HepG2 (cell line): ENCODE data around the gene ADCY5. TPM values are rescaled to one million over a fixed set of nuclear protein-coding genes. Genes with fewer than 3 reads are reported as not detected.
"Not testable (repeated sequence)": the region's sequence is repeated elsewhere in the genome, so short reads cannot be mapped to it uniquely, and the experiment has no call there.

Experiments
- ATAC-seq: fragments of 200-7000 bp; cut with Tn5 transposase; 3 replicates; pipeline ENCODE4 v1.9.1; 2020; ENCODE audit warnings: mild to moderate bottlenecking, moderate library complexity
- BruUV-seq: library from RNA; stranded (reverse); fragments of 400-500 nt; replicated peaks from 2 replicates; lab custom pipeline; 2021; lab: Mats Ljungman, UMichigan
- CTCF ChIA-PET: fragments of 300-600 bp; formaldehyde crosslinking; extraction: SDS; loops from one replicate; lab custom pipeline; 2021; ENCODE audit warnings: low total read pairs, inconsistent platforms, low intra/inter-chr PET ratio; lab: Yijun Ruan, JAX
- POLR2A ChIA-PET: fragments of 350-600 bp; sonication (Branson Sonifier 250); formaldehyde crosslinking; loops from one replicate; lab custom pipeline; 2020; ENCODE audit warnings: antibody characterized with exemption, inconsistent platforms; lab: Yijun Ruan, JAX
- DNase-seq: peaks from one replicate; pipeline ENCODE4 v3.0.0-alpha.2; 2015; ENCODE audit warnings: low spot score
- FAIRE-seq: peaks from 3 replicates; lab custom pipeline; 2011; peaks lifted over from hg19 to GRCh38; lab: Jason Lieb, UNC
- H2AFZ ChIP-seq: one replicate; pipeline ENCODE4 v1.6.1; 2011; ENCODE audit warnings: low read length, inconsistent platforms
- H3K27ac ChIP-seq: fragments of 300-600 bp; 3 replicates; pipeline ENCODE4 v1.8.0; 2011; ENCODE audit warnings: mixed run types, mild to moderate bottlenecking, mixed read lengths, low read length, inconsistent platforms; ENCODE audit not compliant: insufficient read depth; ENCODE audit errors: extremely low read length
- H3K27me3 ChIP-seq, 2 experiments: fragments of 200-600 bp in 1 of 2; 2 replicates in 1 of 2; 3 replicates in 1 of 2; pipeline versions ENCODE4 v1.6.0 to v1.8.0; 2011; ENCODE audit warnings: low read length in 2 of 2, mild to moderate bottlenecking in 2 of 2, moderate library complexity in 2 of 2, inconsistent platforms in 1 of 2; ENCODE audit not compliant: insufficient read depth in 2 of 2, control insufficient read depth in 1 of 2
- H3K36me3 ChIP-seq, 2 experiments: fragments of 200-600 bp in 1 of 2; replicated peaks in 1 of 2; 2 replicates in 1 of 2; 3 replicates in 1 of 2; pipeline versions ENCODE4 v1.5.1 to v1.8.0; 2011; ENCODE audit warnings: low read length in 2 of 2, inconsistent platforms in 1 of 2; ENCODE audit not compliant: insufficient read depth in 2 of 2, control insufficient read depth in 1 of 2
- H3K4me1 ChIP-seq: 2 replicates; pipeline ENCODE4 v1.5.1; 2012; ENCODE audit warnings: low read length, inconsistent platforms; ENCODE audit not compliant: insufficient read depth
- H3K4me2 ChIP-seq: 2 replicates; pipeline ENCODE4 v1.6.0; 2011; ENCODE audit warnings: low read depth, low read length, inconsistent platforms
- H3K4me3 ChIP-seq, 3 experiments: fragments of 200-600 bp in 1 of 3; sonication (generic), shearing (Covaris generic) in 1 of 3; replicated peaks in 1 of 3; 2 replicates each; pipeline ENCODE4 v1.5.1; 2011 to 2016; ENCODE audit warnings: low read length in 3 of 3, inconsistent platforms in 2 of 3, low read depth in 2 of 3, mild to moderate bottlenecking in 2 of 3, control low read depth in 1 of 3, mixed read lengths in 1 of 3; ENCODE audit not compliant: insufficient read depth in 1 of 3
- H3K79me2 ChIP-seq: one replicate; pipeline ENCODE4 v1.6.1; 2011; ENCODE audit warnings: low read length, inconsistent platforms; ENCODE audit not compliant: insufficient read depth
- H3K9ac ChIP-seq: 2 replicates; pipeline ENCODE4 v1.6.0; 2011; ENCODE audit warnings: mild to moderate bottlenecking, low read depth, low read length, inconsistent platforms; ENCODE audit not compliant: insufficient read depth
- H3K9me3 ChIP-seq: 2 replicates; pipeline ENCODE4 v1.5.1; 2012; ENCODE audit warnings: mild to moderate bottlenecking, low read length
- H4K20me1 ChIP-seq: 2 replicates; pipeline ENCODE4 v1.6.0; 2011; ENCODE audit warnings: inconsistent platforms, mild to moderate bottlenecking, low read length, moderate library complexity; ENCODE audit not compliant: insufficient read depth
- ELF1 ChIP-seq: sonication (generic); formaldehyde crosslinking; IDR thresholded peaks from 2 replicates; pipeline ENCODE4 v1.4.0; 2020; ENCODE audit warnings: missing genetic modification reagents
- FOXC1 ChIP-seq: sonication (generic); formaldehyde crosslinking; IDR thresholded peaks from 2 replicates; pipeline ENCODE4 v1.8.0; 2022; ENCODE audit warnings: mild to moderate bottlenecking, missing genetic modification reagents, borderline replicate concordance
- HOMEZ ChIP-seq: IDR thresholded peaks from 2 replicates; pipeline ENCODE4 v1.6.1; 2016; ENCODE audit warnings: low read depth
- LCORL ChIP-seq, 2 experiments: fragments of 450-650 bp in 1 of 2; sonication (generic) in 1 of 2; formaldehyde crosslinking in 1 of 2; IDR thresholded peaks; 2 replicates each; pipeline versions ENCODE4 v1.5.0 to v1.6.1; 2017 to 2020; ENCODE audit warnings: antibody characterized with exemption in 1 of 2, missing genetic modification reagents in 1 of 2
- ZBTB38 ChIP-seq: sonication (generic); formaldehyde crosslinking; IDR thresholded peaks from 2 replicates; pipeline ENCODE4 v1.5.1; 2020; ENCODE audit warnings: mild to moderate bottlenecking, missing genetic modification reagents
- ZFP36L2 ChIP-seq: sonication (generic); formaldehyde crosslinking; IDR thresholded peaks from 2 replicates; pipeline ENCODE4 v1.4.0; 2020; ENCODE audit warnings: missing genetic modification reagents
- ZFYVE20 ChIP-seq: sonication (generic); formaldehyde crosslinking; IDR thresholded peaks from 2 replicates; pipeline ENCODE4 v1.8.0; 2023; ENCODE audit warnings: low read depth, mild to moderate bottlenecking, moderate library complexity, missing genetic modification reagents, borderline replicate concordance
- ZNF143 ChIP-seq: sonication (generic); formaldehyde crosslinking; IDR thresholded peaks from 2 replicates; pipeline ENCODE4 v1.4.0; 2020; ENCODE audit warnings: missing genetic modification reagents
- ZNF674 ChIP-seq: sonication (generic); formaldehyde crosslinking; IDR thresholded peaks from 2 replicates; pipeline ENCODE4 v1.5.0; 2020; ENCODE audit warnings: low read depth, mild to moderate bottlenecking, missing genetic modification reagents
- WGBS: methylation state at CpG from one replicate; pipeline ENCODE4 v1.1.6; 2017; ENCODE audit warnings: low lambda C conversion rate; 5-methylcytosine and 5-hydroxymethylcytosine counted together
- in situ Hi-C: cut with HindIII; loops from 2 replicates; pipeline ENCODE4 v1.10.0; 2017; ENCODE audit warnings: low pct_unique_long_range_greater_than_20kb; ENCODE audit not compliant: extremely low pct_ligation_motif_present
- intact Hi-C: fragments of 100-400 bp; cut with micrococcal nuclease; formaldehyde crosslinking; loops from one replicate; pipeline ENCODE4 v1.10.0; 2022; ENCODE audit not compliant: unreplicated experiment
- polyA plus RNA-seq, 8 experiments: library from polyadenylated mRNA; depleted of rRNA in 3 of 8; stranded (reverse) in 7 of 8; unstranded in 1 of 8; fragments of >200 nt; fragmentation: Illumina TruSeq in 4 of 8; extraction: Trizol in 4 of 8; gene quantifications; 2 replicates each; pipeline versions ENCODE4 v1.2.1 to v1.2.3, GENCODE V29; 2011 to 2016; ENCODE audit warnings: low read depth in 4 of 8, missing spikeins in 1 of 8, mixed read lengths in 1 of 8; ENCODE audit not compliant: insufficient read depth in 1 of 8
- total RNA-seq, 5 experiments: library from RNA; depleted of rRNA; stranded (reverse); fragments of >200 nt; fragmentation: Illumina TruSeq; extraction: Trizol; gene quantifications; 2 replicates each; pipeline ENCODE4 v1.2.3, GENCODE V29; 2016; ENCODE audit warnings: low read depth in 1 of 5

Gene ADCY5
- total and polyA plus RNA-seq, 2 of the 13 experiments (the other 11 are each of a cell fraction or from before 2014, with no cell fraction given): not detected

- Histone ChIP-seq H2AFZ (no peak overlapping the region), H3K27ac (no peak overlapping the region), H3K27me3 (no peaks in the 10 kb centered on the region), H3K9me3 (no peaks in the 10 kb centered on the region), H3K4me2 (no peak overlapping the region), H3K36me3 (peaks cover 4 to 14% of the 10 kb centered on the region in 2 experiments; a peak in 3 of 5 replicates), H4K20me1 (no peaks in the 10 kb centered on the region), H3K4me3 (no peak overlapping the region), H3K79me2 (no peaks in the 10 kb centered on the region), H3K4me1 (no peaks in the 10 kb centered on the region), H3K9ac (no peak overlapping the region)
- in situ Hi-C loops (no loop called here), intact Hi-C loops (no loop called here)
- 96% methylated on average over 4 of the region's 4 CpGs for WGBS
- no peak for TF ChIP-seq ZFP36L2
- TF ChIP-seq ZNF674 (CRISPR knock-in tag): no peak
- peak; percentile 81; the same call in 1 of the 2 replicates for TF ChIP-seq LCORL (IDR thresholded peaks at IDR 0.05)
- no peak for TF ChIP-seq LCORL (CRISPR knock-in tag; IDR thresholded peaks at IDR 0.05)
- ChIA-PET POLR2A (no interaction called here), CTCF (no interaction called here)
- DNase-seq: no peak
- ATAC-seq: no peak
- no peak for FAIRE-seq
- BruUV-seq: no TSS peak
Measured at GRCh38 chr3:123244128-123244527, 204.8 kb downstream of the ADCY5 start.

GRCh38 chr3:123239756-123240155, 209.1 kb downstream of the ADCY5 start:
- no peak for ATAC-seq
- TF ChIP-seq FOXC1 (CRISPR knock-in tag): no peak
- TF ChIP-seq ELF1 (CRISPR knock-in tag): no peak
- TF ChIP-seq HOMEZ (CRISPR knock-in tag): no peak
- no peak for TF ChIP-seq ZFYVE20 (CRISPR knock-in tag)
- no peak for TF ChIP-seq ZBTB38 (CRISPR knock-in tag)
- TF ChIP-seq ZNF143 (CRISPR knock-in tag): no peak
- TF ChIP-seq, all 625 proteins: peak for 0
- intact Hi-C loops: no loop called here
- ChIA-PET POLR2A (no interaction called here), CTCF (no interaction called here)
- no peak overlapping the region for H3K4me3 ChIP-seq
- H3K4me1 ChIP-seq: no peaks in the 10 kb centered on the region
- H3K9ac ChIP-seq: no peak overlapping the region
- H3K79me2 ChIP-seq: no peaks in the 10 kb centered on the region
- in situ Hi-C loops: no loop called here
- no peak overlapping the region for H2AFZ ChIP-seq
- no peaks in the 10 kb centered on the region for H3K9me3 ChIP-seq
- H3K36me3 ChIP-seq: peaks cover 0 to 3% of the 10 kb centered on the region in 2 experiments; a peak in 2 of 5 replicates
- H3K27me3 ChIP-seq: no peaks in the 10 kb centered on the region
- no peak for FAIRE-seq
- no TSS peak for BruUV-seq
- no peak for DNase-seq
- H3K4me2 ChIP-seq: no peak overlapping the region
- no peak overlapping the region for H3K27ac ChIP-seq
- no peaks in the 10 kb centered on the region for H4K20me1 ChIP-seq
- WGBS: 100% methylated on average over 1 of the region's 1 CpG

GRCh38 chr3:123239186-123239585, 209.7 kb downstream of the ADCY5 start:
- H3K27ac ChIP-seq, H3K9ac ChIP-seq, H4K20me1 ChIP-seq, H3K4me3 ChIP-seq, BruUV-seq, POLR2A ChIA-PET, H3K4me2 ChIP-seq, ATAC-seq, H3K36me3 ChIP-seq, FAIRE-seq, in situ Hi-C loops, H2AFZ ChIP-seq, CTCF ChIA-PET, H3K27me3 ChIP-seq, H3K4me1 ChIP-seq, H3K9me3 ChIP-seq, DNase-seq, intact Hi-C loops, H3K79me2 ChIP-seq: not testable (repeated sequence)
- WGBS: 98% methylated on average over 2 of the region's 2 CpGs
